Astrocyte of the spinal cord (primary cell): Measurements from ENCODE around the gene RTN4IP1.

ENCODE experiments used
- DNase-seq: peaks from one replicate; pipeline ENCODE4 v3.0.0; 2011; ENCODE audit warnings: low read depth, low spot score
- H3K4me3 ChIP-seq: 2 replicates; pipeline ENCODE4 v1.5.1; 2011; ENCODE audit warnings: low read depth, mild to moderate bottlenecking, low read length, moderate library complexity
- in situ Hi-C: cut with HindIII; loops from 2 replicates; pipeline ENCODE4 v1.10.0; 2017; ENCODE audit warnings: low sequenced_read_pairs
- TF ChIP-seq, protein P1 (sequence below): IDR thresholded peaks from 2 replicates; pipeline ENCODE4 v1.5.1; 2012; ENCODE audit warnings: low read depth, mild to moderate bottlenecking, low read length, inconsistent platforms

Gene RTN4IP1

DNA sequence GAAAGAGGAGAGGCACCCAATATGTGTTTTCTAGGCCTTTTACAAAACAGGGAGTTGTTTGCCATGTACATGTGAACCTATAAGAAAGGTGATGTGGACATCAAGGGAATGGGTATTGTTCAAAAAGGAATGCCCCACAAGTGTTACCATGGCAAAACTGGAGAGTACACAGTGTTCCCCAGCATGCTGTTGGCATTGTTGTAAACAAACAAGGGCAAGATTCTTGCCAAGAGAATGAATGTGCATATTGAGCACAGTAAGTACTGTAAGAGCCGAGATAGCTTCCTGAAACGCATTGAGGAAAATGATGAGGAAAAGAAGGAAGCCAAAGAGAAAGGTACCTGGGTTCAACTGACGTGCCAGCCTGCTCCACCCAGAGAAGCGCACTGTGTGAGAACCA is 13.2 kb upstream of the RTN4IP1 start:
- H3K4me3 ChIP-seq = no peak overlapping the region
- in situ Hi-C loops = no loop called here
- TF ChIP-seq, protein P1, sequence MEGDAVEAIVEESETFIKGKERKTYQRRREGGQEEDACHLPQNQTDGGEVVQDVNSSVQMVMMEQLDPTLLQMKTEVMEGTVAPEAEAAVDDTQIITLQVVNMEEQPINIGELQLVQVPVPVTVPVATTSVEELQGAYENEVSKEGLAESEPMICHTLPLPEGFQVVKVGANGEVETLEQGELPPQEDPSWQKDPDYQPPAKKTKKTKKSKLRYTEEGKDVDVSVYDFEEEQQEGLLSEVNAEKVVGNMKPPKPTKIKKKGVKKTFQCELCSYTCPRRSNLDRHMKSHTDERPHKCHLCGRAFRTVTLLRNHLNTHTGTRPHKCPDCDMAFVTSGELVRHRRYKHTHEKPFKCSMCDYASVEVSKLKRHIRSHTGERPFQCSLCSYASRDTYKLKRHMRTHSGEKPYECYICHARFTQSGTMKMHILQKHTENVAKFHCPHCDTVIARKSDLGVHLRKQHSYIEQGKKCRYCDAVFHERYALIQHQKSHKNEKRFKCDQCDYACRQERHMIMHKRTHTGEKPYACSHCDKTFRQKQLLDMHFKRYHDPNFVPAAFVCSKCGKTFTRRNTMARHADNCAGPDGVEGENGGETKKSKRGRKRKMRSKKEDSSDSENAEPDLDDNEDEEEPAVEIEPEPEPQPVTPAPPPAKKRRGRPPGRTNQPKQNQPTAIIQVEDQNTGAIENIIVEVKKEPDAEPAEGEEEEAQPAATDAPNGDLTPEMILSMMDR = no peak
- no peak for DNase-seq

DNA sequence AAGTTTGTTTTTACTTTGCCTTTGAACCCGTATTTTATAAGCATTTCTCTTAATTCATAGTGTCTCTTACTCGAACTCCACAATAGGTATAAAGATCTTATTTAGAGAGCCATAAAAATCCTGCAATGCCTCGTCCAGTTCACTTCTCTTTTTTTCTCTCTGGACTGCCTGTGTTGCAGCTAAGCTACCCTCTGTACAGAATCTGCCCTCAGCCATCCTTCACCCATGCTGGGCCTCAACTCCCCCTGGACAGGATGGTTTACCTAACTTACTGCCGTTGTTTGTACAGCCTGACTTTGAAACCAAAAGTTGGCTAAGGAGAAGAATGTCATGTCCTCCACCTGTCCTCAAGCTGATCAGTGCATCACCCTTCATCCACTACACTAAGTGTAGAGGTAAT is 10.5 kb upstream of the RTN4IP1 start:
- TF ChIP-seq, protein P1 = no peak
- in situ Hi-C loops = no loop called here

DNA sequence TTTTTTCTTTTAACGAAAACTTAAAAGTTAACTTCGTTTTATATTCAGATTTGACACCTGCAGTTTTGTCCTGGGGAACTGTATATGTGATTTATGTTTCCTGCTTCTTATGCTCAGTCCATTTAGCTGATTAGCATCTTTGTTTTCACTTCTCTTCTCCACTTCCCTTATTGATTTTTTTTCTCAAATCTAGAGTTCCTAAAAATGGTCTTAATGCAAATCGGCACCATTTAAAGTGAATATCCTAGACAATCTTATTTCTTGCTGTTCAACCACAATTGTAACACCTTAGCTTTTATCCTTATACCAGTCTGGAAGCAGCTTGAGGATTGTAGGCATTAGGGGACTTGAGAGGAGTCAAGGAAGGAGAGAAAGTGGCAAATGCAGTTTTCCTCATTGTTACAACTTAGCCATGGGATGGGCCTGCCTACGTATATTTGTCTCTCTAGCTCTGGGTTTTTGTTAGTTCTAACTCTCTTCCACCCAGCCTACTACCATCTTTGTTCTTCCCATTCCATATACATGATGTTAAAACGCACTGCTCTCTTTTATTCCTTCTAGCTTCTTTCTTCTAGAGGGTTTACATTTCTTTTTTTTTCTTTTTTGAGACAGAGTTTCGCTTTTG is 8.5 kb upstream of the RTN4IP1 start:
- in situ Hi-C loops = no loop called here
- no peak for DNase-seq
- no peak overlapping the region for H3K4me3 ChIP-seq
- TF ChIP-seq, protein P1 = no peak

More for the DNA sequence above, 10.5 kb upstream of the RTN4IP1 start:
- no peak overlapping the region for H3K4me3 ChIP-seq
- no peak for DNase-seq

DNA sequence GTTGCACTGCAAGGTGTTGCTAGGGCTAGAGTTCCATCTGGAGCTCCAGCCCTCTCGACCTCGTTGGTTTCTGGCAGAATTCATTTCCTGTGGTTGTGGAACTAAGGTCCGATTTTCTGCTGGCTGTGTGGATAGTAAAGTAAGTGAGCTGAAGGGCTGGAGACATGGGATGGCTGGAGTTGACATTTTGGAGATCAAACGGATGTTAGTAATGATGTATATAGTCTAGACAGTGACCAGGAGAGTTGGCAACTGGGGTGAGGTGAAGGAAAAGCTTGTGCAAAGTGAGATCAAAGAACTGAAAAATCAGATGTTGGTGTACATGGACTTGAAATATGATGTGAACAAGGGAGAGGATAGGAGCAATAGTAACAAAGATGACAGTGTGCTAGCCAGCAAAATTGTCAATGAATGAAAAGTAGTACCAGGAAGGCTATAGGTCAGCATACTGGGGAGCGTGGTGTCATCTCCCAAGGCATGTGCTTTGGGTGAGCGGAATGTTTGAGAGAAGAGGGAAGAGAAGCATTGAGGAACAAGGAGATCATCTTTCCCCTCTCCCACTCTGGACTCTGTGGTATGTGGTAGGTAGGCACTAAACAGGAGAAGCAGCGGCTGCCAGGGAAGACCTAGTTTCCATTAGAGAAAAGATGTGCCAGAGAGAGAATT is 7.9 kb upstream of the RTN4IP1 start:
- in situ Hi-C loops = no loop called here
- no peak overlapping the region for H3K4me3 ChIP-seq
- DNase-seq = no peak
- TF ChIP-seq, protein P1 = no peak

DNA sequence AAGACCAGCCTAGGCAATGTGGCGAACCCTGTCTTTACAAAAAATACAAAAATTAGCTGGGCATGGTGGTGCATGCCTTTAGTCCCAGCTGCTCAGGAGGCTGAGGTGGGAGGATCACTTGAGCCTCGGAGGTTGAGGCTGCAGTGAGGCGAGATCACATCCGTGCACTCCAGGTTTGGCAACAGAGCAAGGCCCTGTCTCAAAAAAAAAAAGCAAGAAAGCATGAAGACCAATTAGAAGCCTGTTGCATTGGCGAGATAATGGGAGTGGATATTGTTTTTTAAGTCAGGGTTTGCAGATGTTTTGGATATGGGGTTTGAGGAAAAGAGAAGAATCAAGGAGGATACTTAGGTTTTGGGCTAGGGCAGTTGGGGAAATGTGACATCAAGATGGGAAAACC is 5.3 kb upstream of the RTN4IP1 start:
- TF ChIP-seq, protein P1 = no peak
- in situ Hi-C loops = no loop called here
- H3K4me3 ChIP-seq = no peak overlapping the region
- no peak for DNase-seq

DNA sequence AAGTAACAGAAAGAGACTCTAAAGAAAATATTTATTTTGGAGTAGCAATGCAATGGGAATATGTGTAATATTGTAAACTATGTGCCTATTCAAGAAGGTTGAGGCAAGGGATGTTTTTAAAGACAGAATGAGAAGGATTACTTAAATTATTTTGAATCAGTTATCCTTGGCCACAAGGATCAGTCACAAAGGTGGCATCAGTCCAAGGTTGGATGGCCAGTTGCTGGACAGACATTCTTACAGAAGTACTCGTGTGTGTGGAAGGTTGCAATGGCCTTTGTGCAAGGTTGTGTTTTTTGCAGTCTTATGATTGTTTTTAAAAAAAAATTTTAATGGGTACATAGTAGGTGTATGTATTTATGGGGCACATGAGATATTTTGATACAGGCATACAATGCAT is 2.0 kb upstream of the RTN4IP1 start:
- TF ChIP-seq, protein P1 = no peak
- H3K4me3 ChIP-seq = no peak overlapping the region
- DNase-seq = no peak
- in situ Hi-C loops = no loop called here
